IPS DF 6.9 (cell line): ENCODE measurements around the gene ZNF33A.
"Not testable (repeated sequence)": the region's sequence is repeated elsewhere in the genome, so short reads cannot be mapped to it uniquely, and the experiment has no call there.

Experiments
- DNase-seq: peaks from one replicate; pipeline ENCODE4 v3.0.0-alpha.2; 2013; ENCODE audit warnings: low read depth, low spot score
- H3K27ac ChIP-seq: one replicate; pipeline ENCODE4 v1.5.1; 2013; ENCODE audit warnings: low read length, control low read depth
- H3K27me3 ChIP-seq: 2 replicates; pipeline ENCODE4 v1.6.1; 2013; ENCODE audit warnings: mild to moderate bottlenecking, low read length; ENCODE audit not compliant: control insufficient read depth, insufficient read depth
- H3K36me3 ChIP-seq: 2 replicates; pipeline ENCODE4 v1.6.1; 2013; ENCODE audit warnings: low read length; ENCODE audit not compliant: control insufficient read depth, insufficient read depth
- H3K4me1 ChIP-seq: 2 replicates; pipeline ENCODE4 v1.6.1; 2013; ENCODE audit warnings: low read length; ENCODE audit not compliant: control insufficient read depth, insufficient read depth
- H3K4me3 ChIP-seq: 2 replicates; pipeline ENCODE4 v1.5.1; 2013; ENCODE audit warnings: mild to moderate bottlenecking, low read length
- H3K9me3 ChIP-seq: 2 replicates; pipeline ENCODE4 v1.6.1; 2013; ENCODE audit warnings: low read length, inconsistent platforms; ENCODE audit not compliant: control insufficient read depth, insufficient read depth
- WGBS: extraction: QIAGEN DNeasy Blood & Tissue Kit; methylation state at CpG from one replicate; pipeline ENCODE4 v1.1.7; 2013; ENCODE audit warnings: mixed read lengths, missing lambda C conversion rate; ENCODE audit not compliant: insufficient read length, insufficient coverage; 5-methylcytosine and 5-hydroxymethylcytosine counted together

ZNF33A gene

GRCh38 chr10:38043516-38043915 lies 33.0 kb downstream of the ZNF33A start:
- H3K36me3 ChIP-seq = no peaks in the 10 kb centered on the region

DNA sequence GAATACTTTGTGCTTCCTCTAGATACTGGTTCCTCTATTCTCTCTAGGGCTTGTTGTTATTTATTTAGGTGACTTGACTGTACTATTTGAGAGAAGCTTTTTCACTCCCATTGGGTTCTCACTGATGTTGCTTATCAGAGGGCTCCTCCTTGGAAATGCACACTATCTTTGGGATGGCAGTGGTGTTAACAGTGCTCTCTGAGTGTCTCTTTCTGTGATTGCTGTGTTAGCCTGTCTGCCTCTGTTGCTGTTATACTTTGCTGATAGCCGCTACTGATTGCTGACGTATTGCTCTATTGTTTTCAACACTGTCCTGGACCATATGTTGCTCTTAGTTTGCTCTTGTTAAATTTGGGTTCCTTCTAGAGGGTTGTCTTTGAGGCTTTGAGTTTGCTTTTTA lies 34.7 kb downstream of the ZNF33A start:
- H3K4me1 ChIP-seq = no peaks in the 10 kb centered on the region

More at GRCh38 chr10:38043516-38043915, 33.0 kb downstream of the ZNF33A start:
- Histone ChIP-seq H3K9me3 (no peaks in the 10 kb centered on the region), H3K27me3 (no peaks in the 10 kb centered on the region), H3K4me1 (no peaks in the 10 kb centered on the region), H3K27ac (no peak overlapping the region), H3K4me3 (no peak overlapping the region)
- DNase-seq = no peak
- no CpG with 5 or more reads among the region's 2 CpGs for WGBS

DNA sequence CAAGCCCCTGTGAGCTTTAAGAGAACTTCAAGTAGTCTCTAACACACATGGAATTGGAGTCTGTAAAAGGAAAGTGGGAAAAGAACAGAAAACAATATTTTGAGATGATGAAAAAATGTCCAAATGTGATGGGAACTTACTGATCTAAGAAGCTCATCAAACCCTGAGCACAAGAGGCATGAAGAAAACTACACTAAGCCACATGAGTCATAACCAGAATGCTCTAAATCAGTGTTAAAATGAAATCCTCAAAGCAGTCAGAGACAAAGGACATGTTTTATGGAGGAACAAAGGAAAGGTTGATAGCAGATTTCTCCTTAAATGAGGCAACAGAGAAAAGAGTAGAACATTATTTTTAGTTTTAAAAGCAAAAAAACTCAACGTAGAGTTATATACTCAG lies 37.2 kb downstream of the ZNF33A start:
- Histone ChIP-seq H3K27ac (no peak overlapping the region), H3K36me3 (no peaks in the 10 kb centered on the region), H3K4me3 (no peak overlapping the region), H3K9me3 (peaks cover 2% of the 10 kb centered on the region), H3K4me1 (no peaks in the 10 kb centered on the region), H3K27me3 (no peaks in the 10 kb centered on the region)
- no peak for DNase-seq
- WGBS = no CpG with 5 or more reads among the region's 1 CpG

More for the DNA sequence above, 34.7 kb downstream of the ZNF33A start:
- WGBS = no CpG with 5 or more reads among the region's 2 CpGs
- DNase-seq = no peak
- H3K27me3 ChIP-seq = no peaks in the 10 kb centered on the region
- no peaks in the 10 kb centered on the region for H3K9me3 ChIP-seq
- no peak overlapping the region for H3K27ac ChIP-seq
- H3K36me3 ChIP-seq = no peaks in the 10 kb centered on the region
- H3K4me3 ChIP-seq = no peak overlapping the region

DNA sequence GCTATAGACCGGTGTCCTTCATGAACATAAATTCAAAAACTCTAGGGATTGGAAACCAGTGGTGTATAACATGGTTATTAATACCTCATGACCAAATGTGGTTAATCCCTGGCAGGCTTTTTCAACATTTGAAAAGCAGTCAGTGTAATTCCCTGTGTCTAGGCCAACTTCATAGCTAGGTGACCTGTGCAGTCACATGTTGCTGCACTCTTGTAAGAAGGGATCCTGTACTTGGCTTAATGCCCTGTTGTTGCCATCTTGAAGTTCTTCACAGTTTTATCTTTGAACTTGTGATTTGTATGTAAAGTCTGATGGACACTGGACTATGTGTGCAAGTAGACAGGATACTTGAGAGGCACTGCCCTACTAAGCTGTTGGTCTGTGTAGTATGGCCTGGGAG lies 39.7 kb downstream of the ZNF33A start:
- Histone ChIP-seq H3K36me3 (no peaks in the 10 kb centered on the region; the same call in 1 of the 2 replicates), H3K27ac (no peak overlapping the region), H3K27me3 (no peaks in the 10 kb centered on the region), H3K9me3 (peaks cover 2% of the 10 kb centered on the region), H3K4me3 (no peak overlapping the region), H3K4me1 (no peaks in the 10 kb centered on the region)
- no peak for DNase-seq
- WGBS = no CpG with 5 or more reads among the region's 1 CpG

DNA sequence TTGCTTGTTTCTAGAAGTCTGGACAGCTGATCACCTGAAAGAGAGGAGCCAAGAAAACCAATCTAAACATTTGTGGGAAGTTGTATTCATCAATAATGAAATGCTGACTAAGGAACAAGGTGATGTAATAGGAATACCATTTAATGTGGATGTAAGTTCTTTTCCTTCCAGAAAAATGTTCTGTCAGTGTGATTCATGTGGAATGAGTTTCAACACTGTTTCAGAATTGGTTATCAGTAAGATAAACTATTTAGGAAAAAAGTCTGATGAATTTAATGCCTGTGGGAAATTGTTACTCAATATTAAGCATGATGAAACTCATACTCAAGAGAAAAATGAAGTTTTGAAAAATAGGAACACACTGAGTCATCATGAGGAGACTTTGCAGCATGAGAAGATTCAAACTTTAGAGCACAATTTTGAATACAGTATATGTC lies 43.9 kb downstream of the ZNF33A start:
- no peak for DNase-seq
- H3K4me1 ChIP-seq = no peaks in the 10 kb centered on the region
- no peaks in the 10 kb centered on the region for H3K27me3 ChIP-seq
- H3K4me3 ChIP-seq = no peak overlapping the region
- no peak overlapping the region for H3K27ac ChIP-seq
- no peaks in the 10 kb centered on the region; the same call in 1 of the 2 replicates for H3K36me3 ChIP-seq
- peaks cover 2% of the 10 kb centered on the region for H3K9me3 ChIP-seq

GRCh38 chr10:38055274-38055894 lies 44.9 kb downstream of the ZNF33A start:
- H3K36me3 ChIP-seq, H3K9me3 ChIP-seq, DNase-seq, H3K27ac ChIP-seq, H3K4me3 ChIP-seq, H3K27me3 ChIP-seq, H3K4me1 ChIP-seq: not testable (repeated sequence)
- no CpG with 5 or more reads among the region's 5 CpGs for WGBS

DNA sequence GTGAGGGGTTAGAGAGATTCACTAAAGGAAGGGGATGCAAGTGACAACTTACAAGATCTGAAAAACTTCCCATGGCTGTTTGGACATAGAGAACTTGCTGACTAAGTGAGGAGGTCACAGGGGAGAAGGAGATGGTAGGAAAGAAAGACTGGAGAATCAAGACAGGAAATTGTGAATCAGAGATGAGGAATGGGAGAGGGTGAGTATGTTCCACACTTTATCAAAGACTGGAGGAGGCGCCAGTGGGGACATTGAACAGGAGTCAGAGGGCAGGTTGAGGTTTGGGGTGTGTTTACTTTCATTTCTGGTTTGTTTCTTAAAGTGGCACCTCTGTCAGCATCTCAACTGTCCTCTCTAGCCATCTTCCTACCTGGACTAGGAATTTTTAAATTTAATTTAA lies 59.2 kb downstream of the ZNF33A start:
- H3K27me3 ChIP-seq, H3K4me3 ChIP-seq, H3K9me3 ChIP-seq, H3K36me3 ChIP-seq, H3K27ac ChIP-seq, DNase-seq, H3K4me1 ChIP-seq: not testable (repeated sequence)
- WGBS = no CpG with 5 or more reads among the region's 1 CpG

- no peaks in the 10 kb centered on the region for H3K27me3 ChIP-seq
- no peak for DNase-seq
- WGBS = no CpG with 5 or more reads among the region's 8 CpGs
Measured at GRCh38 chr10:38070501-38070900, 60.0 kb downstream of the ZNF33A start.

DNA sequence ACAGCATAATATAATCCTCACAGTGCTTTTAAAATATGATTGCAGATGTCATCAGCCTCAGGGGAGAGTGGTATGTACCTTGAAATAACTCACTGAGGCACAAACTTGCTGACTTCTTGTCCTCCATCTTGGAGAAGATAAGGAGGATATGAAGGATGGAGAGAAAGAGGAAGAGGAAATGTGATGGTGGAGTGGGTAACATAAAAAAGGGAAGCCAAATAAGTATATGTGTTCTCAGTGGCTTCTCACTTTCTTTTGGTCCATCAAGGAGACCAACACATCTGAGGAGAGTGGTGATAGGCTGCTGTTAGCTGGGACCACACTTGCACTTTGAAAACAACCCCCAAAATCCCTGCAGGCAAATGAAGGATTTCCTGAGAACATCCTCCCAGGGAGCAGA lies 62.1 kb downstream of the ZNF33A start:
- no peak for DNase-seq

More at GRCh38 chr10:38070501-38070900, 60.0 kb downstream of the ZNF33A start:
- H3K4me3 ChIP-seq = no peak overlapping the region
- H3K4me1 ChIP-seq = no peaks in the 10 kb centered on the region
- H3K27ac ChIP-seq = no peak overlapping the region
- peaks cover 2% of the 10 kb centered on the region for H3K9me3 ChIP-seq
- H3K36me3 ChIP-seq = no peaks in the 10 kb centered on the region

DNA sequence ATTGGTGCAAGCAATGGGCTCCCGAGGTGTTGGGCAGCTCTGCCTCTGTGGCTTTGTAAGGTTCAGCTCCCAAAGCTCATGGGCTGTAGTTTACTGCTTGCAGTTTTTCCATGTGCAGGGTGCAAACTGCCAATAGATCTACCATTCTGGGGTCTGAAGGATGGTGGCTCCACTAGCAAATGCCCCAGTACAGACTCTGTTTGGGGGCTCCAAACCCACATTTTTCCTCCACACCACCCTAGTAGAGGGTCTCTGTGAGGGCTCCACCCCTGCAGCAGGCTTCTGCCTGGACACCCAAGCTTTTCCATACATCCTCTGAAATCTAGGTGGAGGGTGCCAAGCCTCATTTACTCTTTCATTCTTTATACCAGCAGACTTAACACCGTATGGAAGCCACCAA lies 66.2 kb downstream of the ZNF33A start:
- DNase-seq = no peak
- no peak overlapping the region for H3K27ac ChIP-seq
- no peaks in the 10 kb centered on the region for H3K4me1 ChIP-seq
- no CpG with 5 or more reads among the region's 2 CpGs for WGBS
- H3K27me3 ChIP-seq = no peaks in the 10 kb centered on the region
- H3K4me3 ChIP-seq = no peak overlapping the region
- H3K36me3 ChIP-seq = no peaks in the 10 kb centered on the region
- peaks cover 5% of the 10 kb centered on the region for H3K9me3 ChIP-seq

More for the DNA sequence above, 62.1 kb downstream of the ZNF33A start:
- H3K27me3 ChIP-seq = no peaks in the 10 kb centered on the region
- H3K4me1 ChIP-seq = no peaks in the 10 kb centered on the region
- no peak overlapping the region for H3K27ac ChIP-seq
- no peaks in the 10 kb centered on the region for H3K36me3 ChIP-seq
- no peak overlapping the region for H3K4me3 ChIP-seq
- H3K9me3 ChIP-seq = peaks cover 5% of the 10 kb centered on the region

- not testable (repeated sequence) for H3K27ac ChIP-seq
- WGBS = no CpG with 5 or more reads among the region's 15 CpGs
Measured at GRCh38 chr10:38093318-38093717, 82.8 kb downstream of the ZNF33A start.

More at GRCh38 chr10:38093318-38093717, 82.8 kb downstream of the ZNF33A start:
- not testable (repeated sequence) for H3K9me3 ChIP-seq, DNase-seq, H3K4me3 ChIP-seq, H3K36me3 ChIP-seq, H3K27me3 ChIP-seq, H3K4me1 ChIP-seq
